OCI-LY7 (cell line): ENCODE measurements around the gene VAPB. TPM values are rescaled to one million over a fixed set of nuclear protein-coding genes. Genes with fewer than 3 reads are reported as not detected.

ENCODE experiments used
- BruUV-seq: library from RNA; stranded (reverse); fragments of 400-500 nt; replicated peaks from 2 replicates; lab custom pipeline; 2021; lab: Mats Ljungman, UMichigan
- CTCF ChIA-PET: fragments of 300-600 bp; sonication (Branson Sonifier 250); formaldehyde crosslinking; loops from one replicate; lab custom pipeline; 2022; ENCODE audit warnings: antibody characterized with exemption; ENCODE audit not compliant: unreplicated experiment; lab: Charles Lee
- POLR2A ChIA-PET: fragments of 300-600 bp; sonication (Branson Sonifier 250); formaldehyde crosslinking; loops from one replicate; lab custom pipeline; 2022; ENCODE audit warnings: antibody characterized with exemption; lab: Charles Lee
- DNase-seq: peaks from one replicate; pipeline ENCODE4 v3.0.0-alpha.2; 2015; ENCODE audit warnings: low spot score
- H2AFZ ChIP-seq: fragments of 200-600 bp; sonication (generic), shearing (Covaris generic); 2 replicates; pipeline ENCODE4 v1.6.1; 2014; ENCODE audit warnings: mild to moderate bottlenecking, antibody characterized with exemption, low read length, moderate library complexity
- H3K27ac ChIP-seq: fragments of 200-600 bp; sonication (generic); 2 replicates; pipeline ENCODE4 v1.5.1; 2014; ENCODE audit warnings: mixed run types, low read depth, mild to moderate bottlenecking, moderate library complexity, low read length, inconsistent platforms; ENCODE audit not compliant: poor library complexity, severe bottlenecking
- H3K36me3 ChIP-seq: fragments of 200-600 bp; sonication (generic); 2 replicates; pipeline ENCODE4 v1.6.1; 2014; ENCODE audit warnings: mild to moderate bottlenecking, antibody characterized with exemption, low read length, moderate library complexity, mixed read lengths; ENCODE audit not compliant: insufficient read depth
- H3K4me1 ChIP-seq: fragments of 200-600 bp; sonication (generic); 2 replicates; pipeline ENCODE4 v1.5.1; 2014; ENCODE audit warnings: mild to moderate bottlenecking, low read length; ENCODE audit not compliant: insufficient read depth, poor library complexity, severe bottlenecking
- H3K4me2 ChIP-seq: fragments of 200-600 bp; sonication (generic); 2 replicates; pipeline ENCODE4 v1.6.1; 2014; ENCODE audit warnings: mild to moderate bottlenecking, low read length
- H3K4me3 ChIP-seq: fragments of 200-600 bp; sonication (generic); 2 replicates; pipeline ENCODE4 v1.5.1; 2014; ENCODE audit warnings: mild to moderate bottlenecking, low read depth, low read length; ENCODE audit not compliant: poor library complexity, severe bottlenecking
- H3K79me2 ChIP-seq: fragments of 200-600 bp; sonication (generic); 2 replicates; pipeline ENCODE4 v1.6.1; 2016; ENCODE audit warnings: low read depth, mild to moderate bottlenecking, low read length, moderate library complexity, mixed read lengths; ENCODE audit not compliant: insufficient read depth
- H3K9me2 ChIP-seq: fragments of 200-600 bp; sonication (generic); 2 replicates; pipeline ENCODE4 v1.6.1; 2016; ENCODE audit warnings: mild to moderate bottlenecking, low read length, mixed read lengths; ENCODE audit not compliant: insufficient read depth
- H3K9me3 ChIP-seq: fragments of 200-600 bp; sonication (generic); 2 replicates; pipeline ENCODE4 v1.6.1; 2014; ENCODE audit warnings: mild to moderate bottlenecking, mixed run types, low read length, mixed read lengths
- H4K20me1 ChIP-seq: fragments of 200-600 bp; sonication (generic); 2 replicates; pipeline ENCODE4 v1.6.1; 2014; ENCODE audit warnings: mild to moderate bottlenecking, antibody characterized with exemption, low read length, moderate library complexity, mixed read lengths; ENCODE audit not compliant: insufficient read depth
- CTCF ChIP-seq: fragments of 200-600 bp; sonication (generic); conservative IDR thresholded peaks from 2 replicates; pipeline ENCODE4 v1.5.1; 2014; ENCODE audit warnings: mild to moderate bottlenecking, antibody characterized with exemption, low read length, moderate library complexity, mixed read lengths
- EZH2phosphoT487 ChIP-seq: fragments of 200-600 bp; sonication (generic); IDR thresholded peaks from 2 replicates; pipeline ENCODE4 v1.6.1; 2018; ENCODE audit warnings: low read depth, borderline replicate concordance, mild to moderate bottlenecking, mixed run types, antibody characterized with exemption, low read length, moderate library complexity, mixed read lengths
- intact Hi-C: fragments of 100-400 bp; cut with micrococcal nuclease; formaldehyde crosslinking; loops from one replicate; pipeline ENCODE4 v1.10.0; 2022; ENCODE audit not compliant: unreplicated experiment
- total RNA-seq, 2 experiments: library from RNA; depleted of rRNA in 1 of 2; stranded (reverse); fragments of >200 nt in 1 of 2; shearing (Covaris generic) in 1 of 2; gene quantifications; 2 replicates each; pipeline ENCODE4 v1.2.3, GENCODE V29; 2014 to 2022

Gene VAPB
- total RNA-seq, 2 experiments from 2014 or later, result 13.3 to 43.2 TPM

GRCh38 chr20:58375759-58376352, 13.2 kb upstream of the VAPB start:
- CTCF ChIA-PET, result no interaction called here
- H2AFZ ChIP-seq, result no peak overlapping the region
- DNase-seq, result no peak
- no peaks in the 10 kb centered on the region for H4K20me1 ChIP-seq
- no peak for TF ChIP-seq EZH2phosphoT487
- TF ChIP-seq CTCF, result no peak
- H3K9me3 ChIP-seq, result no peaks in the 10 kb centered on the region
- H3K9me2 ChIP-seq, result no peaks in the 10 kb centered on the region
- POLR2A ChIA-PET, result interaction anchor here (0.8 kb wide), 1 partner anchor 58 kb away, joined by 8 read pairs; no protein-coding TSS in a partner anchor
- H3K4me2 ChIP-seq, result no peak overlapping the region
- intact Hi-C loops, result no loop called here
- H3K4me1 ChIP-seq, result no peaks in the 10 kb centered on the region
- H3K4me3 ChIP-seq, result no peak overlapping the region
- no peak overlapping the region for H3K27ac ChIP-seq
- H3K79me2 ChIP-seq, result no peaks in the 10 kb centered on the region
- BruUV-seq, result no TSS peak
- H3K36me3 ChIP-seq, result no peaks in the 10 kb centered on the region

GRCh38 chr20:58377017-58377416, 12.0 kb upstream of the VAPB start:
- Histone ChIP-seq H2AFZ (no peak overlapping the region), H3K4me2 (no peak overlapping the region), H3K9me3 (no peaks in the 10 kb centered on the region), H3K79me2 (no peaks in the 10 kb centered on the region), H3K4me1 (no peaks in the 10 kb centered on the region), H3K9me2 (no peaks in the 10 kb centered on the region), H3K27ac (no peak overlapping the region), H3K36me3 (no peaks in the 10 kb centered on the region), H3K4me3 (no peak overlapping the region), H4K20me1 (no peaks in the 10 kb centered on the region)
- ChIA-PET CTCF (no interaction called here), POLR2A (interaction anchor here (1.1 kb wide), 1 partner anchor 25 kb away, joined by 4 read pairs; no protein-coding TSS in a partner anchor)
- intact Hi-C loops, result no loop called here
- no peak for DNase-seq
- TF ChIP-seq CTCF (no peak), EZH2phosphoT487 (no peak)
- BruUV-seq, result no TSS peak

- no peak overlapping the region for H3K4me2 ChIP-seq
- no peaks in the 10 kb centered on the region for H3K79me2 ChIP-seq
- H2AFZ ChIP-seq, result no peak overlapping the region
- no peaks in the 10 kb centered on the region for H3K4me1 ChIP-seq
- TF ChIP-seq EZH2phosphoT487 (no peak), CTCF (no peak)
- intact Hi-C loops, result no loop called here
- no peaks in the 10 kb centered on the region for H3K36me3 ChIP-seq
- H3K27ac ChIP-seq, result no peak overlapping the region
- no peak overlapping the region for H3K4me3 ChIP-seq
- no peak for DNase-seq
- no TSS peak for BruUV-seq
- ChIA-PET CTCF (interaction anchor here (0.6 kb wide), 1 partner anchor 576 kb away, joined by 3 read pairs; no protein-coding TSS in a partner anchor), POLR2A (interaction anchor here (0.5 kb wide), 1 partner anchor 8 kb away, joined by 3 read pairs; no protein-coding TSS in a partner anchor)
- H3K9me3 ChIP-seq, result no peaks in the 10 kb centered on the region
- H4K20me1 ChIP-seq, result no peaks in the 10 kb centered on the region
- no peaks in the 10 kb centered on the region for H3K9me2 ChIP-seq
These were observed 11.1 kb upstream of the VAPB start for GRCh38 chr20:58377766-58378401.
